H1 (cell line): ENCODE results near the gene XDH. TPM values are rescaled to one million over a fixed set of nuclear protein-coding genes. Genes with fewer than 3 reads are reported as not detected.

Experiments used
- CTCF ChIA-PET: fragments of 300-600 bp; sonication (Branson Sonifier 250); formaldehyde crosslinking; loops from one replicate; lab custom pipeline; 2021; ENCODE audit not compliant: partially characterized antibody; lab: Charles Lee
- POLR2A ChIA-PET: fragments of 300-600 bp; sonication (Branson Sonifier 250); formaldehyde crosslinking; loops from one replicate; lab custom pipeline; 2021; ENCODE audit warnings: inconsistent platforms; ENCODE audit not compliant: partially characterized antibody; lab: Charles Lee
- DNase-seq, 2 experiments: peaks; one replicate each; pipeline versions ENCODE4 v3.0.0 to v3.0.0-alpha.2; 2010 to 2022; ENCODE audit warnings: low spot score in 2 of 2, low read depth in 1 of 2, mixed read lengths in 1 of 2
- FAIRE-seq: peaks from 2 replicates; lab custom pipeline; 2011; peaks lifted over from hg19 to GRCh38; lab: Jason Lieb, UNC
- H2AFZ ChIP-seq: 2 replicates; pipeline ENCODE4 v1.8.1; 2012; ENCODE audit warnings: low read length, inconsistent platforms
- H2AK5ac ChIP-seq: 2 replicates; pipeline ENCODE4 v1.6.1; 2013; ENCODE audit warnings: low read depth, low read length
- H2BK120ac ChIP-seq: replicated peaks from 2 replicates; pipeline ENCODE3; 2013; ENCODE audit warnings: low read depth, low read length, inconsistent platforms
- H2BK12ac ChIP-seq: 2 replicates; pipeline ENCODE4 v1.6.1; 2013; ENCODE audit warnings: low read depth, low read length
- H2BK15ac ChIP-seq: 2 replicates; pipeline ENCODE4 v1.6.1; 2013; ENCODE audit warnings: low read length
- H2BK20ac ChIP-seq: 2 replicates; pipeline ENCODE4 v1.6.1; 2013; ENCODE audit warnings: low read length
- H2BK5ac ChIP-seq: 2 replicates; pipeline ENCODE4 v1.6.1; 2013; ENCODE audit warnings: low read depth, low read length
- H3K14ac ChIP-seq: 2 replicates; pipeline ENCODE4 v1.6.1; 2013; ENCODE audit warnings: inconsistent platforms; ENCODE audit not compliant: insufficient read length
- H3K18ac ChIP-seq: 2 replicates; pipeline ENCODE4 v1.6.1; 2013; ENCODE audit warnings: low read length; ENCODE audit errors: extremely low read depth
- H3K23ac ChIP-seq: 2 replicates; pipeline ENCODE4 v1.6.1; 2013; ENCODE audit warnings: inconsistent platforms; ENCODE audit not compliant: insufficient read length
- H3K23me2 ChIP-seq: 2 replicates; pipeline ENCODE4 v1.6.1; 2013; ENCODE audit warnings: low read depth, low read length
- H3K27ac ChIP-seq: 2 replicates; pipeline ENCODE4 v1.6.1; 2011; ENCODE audit warnings: low read depth, low read length, inconsistent platforms
- H3K27me3 ChIP-seq, 4 experiments: replicated peaks in 1 of 4; 1 replicate in 1 of 4; 2 replicates in 3 of 4; pipeline versions ENCODE4 v1.6.1 to v1.8.1; 2011 to 2013; ENCODE audit warnings: low read length in 3 of 4, mild to moderate bottlenecking in 3 of 4, inconsistent platforms in 2 of 4, mixed read lengths in 2 of 4, moderate library complexity in 1 of 4; ENCODE audit not compliant: control insufficient read depth in 3 of 4, insufficient read depth in 3 of 4; ENCODE audit errors: extremely low read depth in 1 of 4
- H3K36me3 ChIP-seq, 4 experiments: 2 replicates each; pipeline versions ENCODE4 v1.6.1 to v1.8.1; 2011 to 2013; ENCODE audit warnings: mild to moderate bottlenecking in 4 of 4, low read length in 3 of 4, moderate library complexity in 2 of 4, control low read depth in 1 of 4, inconsistent platforms in 1 of 4; ENCODE audit not compliant: insufficient read depth in 4 of 4, control insufficient read depth in 2 of 4
- H3K4ac ChIP-seq: replicated peaks from 2 replicates; pipeline ENCODE3; 2013; ENCODE audit warnings: low read length, low read depth, mixed read lengths, inconsistent platforms; ENCODE audit not compliant: insufficient read length
- H3K4me1 ChIP-seq, 4 experiments: replicated peaks in 1 of 4; 1 replicate in 1 of 4; 2 replicates in 3 of 4; pipeline versions ENCODE4 v1.6.1 to v1.8.1; 2011 to 2013; ENCODE audit warnings: low read length in 3 of 4, inconsistent platforms in 2 of 4, mixed read lengths in 1 of 4; ENCODE audit not compliant: insufficient read depth in 4 of 4, control insufficient read depth in 3 of 4
- H3K4me2 ChIP-seq, 2 experiments: 2 replicates each; pipeline versions ENCODE4 v1.6.1 to v1.8.1; 2011 to 2013; ENCODE audit warnings: low read depth in 2 of 2, low read length in 2 of 2, control low read depth in 1 of 2, inconsistent platforms in 1 of 2, mild to moderate bottlenecking in 1 of 2; ENCODE audit not compliant: insufficient read depth in 1 of 2
- H3K4me3 ChIP-seq, 4 experiments: fragments of 200-600, 300-600 bp in 1 of 4; sonication (generic), shearing (Covaris generic), sonication (Bioruptor Twin) in 1 of 4; 2 replicates each; pipeline versions ENCODE4 v1.5.1 to v1.8.1; 2011 to 2016; ENCODE audit warnings: low read length in 4 of 4, low read depth in 3 of 4, control low read depth in 2 of 4, inconsistent platforms in 2 of 4, mild to moderate bottlenecking in 2 of 4, mixed read lengths in 1 of 4, moderate library complexity in 1 of 4; ENCODE audit not compliant: insufficient read depth in 2 of 4; ENCODE audit errors: extremely low read depth in 1 of 4
- H3K56ac ChIP-seq: replicated peaks from 2 replicates; pipeline ENCODE3; 2013; ENCODE audit warnings: low read depth, mild to moderate bottlenecking, mixed read lengths, low read length, inconsistent platforms; ENCODE audit not compliant: insufficient read length
- H3K79me1 ChIP-seq: 2 replicates; pipeline ENCODE4 v1.6.1; 2013; ENCODE audit warnings: low read depth, low read length, control low read depth
- H3K79me2 ChIP-seq, 2 experiments: 2 replicates each; pipeline versions ENCODE4 v1.6.1 to v1.8.1; 2012 to 2013; ENCODE audit warnings: low read length in 2 of 2, mild to moderate bottlenecking in 2 of 2, inconsistent platforms in 1 of 2; ENCODE audit not compliant: insufficient read depth in 2 of 2, control insufficient read depth in 1 of 2
- H3K9ac ChIP-seq, 4 experiments: replicated peaks in 1 of 4; 1 replicate in 1 of 4; 2 replicates in 3 of 4; pipeline versions ENCODE4 v1.6.1 to v1.8.1; 2011 to 2013; ENCODE audit warnings: low read depth in 3 of 4, low read length in 3 of 4, control low read depth in 2 of 4, mild to moderate bottlenecking in 2 of 4, moderate library complexity in 2 of 4, inconsistent platforms in 1 of 4; ENCODE audit errors: extremely low read depth in 1 of 4
- H3K9me3 ChIP-seq, 2 experiments: 2 replicates each; pipeline versions ENCODE4 v1.6.1 to v1.8.1; 2012 to 2013; ENCODE audit warnings: mild to moderate bottlenecking in 2 of 2, moderate library complexity in 2 of 2, control low read depth in 1 of 2, inconsistent platforms in 1 of 2, low read depth in 1 of 2, low read length in 1 of 2, mixed read lengths in 1 of 2; ENCODE audit not compliant: insufficient read depth in 2 of 2
- H4K20me1 ChIP-seq, 2 experiments: replicated peaks in 1 of 2; 2 replicates each; pipeline versions ENCODE3 to v1.8.1; 2011 to 2013; ENCODE audit warnings: inconsistent platforms in 2 of 2, low read length in 2 of 2, mild to moderate bottlenecking in 1 of 2; ENCODE audit not compliant: insufficient read depth in 2 of 2, control insufficient read depth in 1 of 2
- H4K5ac ChIP-seq: 2 replicates; pipeline ENCODE4 v1.6.1; 2013; ENCODE audit warnings: low read length, low read depth, mixed read lengths, inconsistent platforms; ENCODE audit not compliant: insufficient read length
- H4K8ac ChIP-seq: 2 replicates; pipeline ENCODE4 v1.8.0; 2013; ENCODE audit warnings: mild to moderate bottlenecking, moderate library complexity, low read length, inconsistent platforms; ENCODE audit not compliant: insufficient read depth; ENCODE audit errors: extremely low read depth
- H4K91ac ChIP-seq: replicated peaks from 2 replicates; pipeline ENCODE3; 2013; ENCODE audit warnings: low read length, mixed read lengths, inconsistent platforms; ENCODE audit not compliant: insufficient read length
- BRCA1 ChIP-seq: IDR thresholded peaks from 2 replicates; pipeline ENCODE4 v1.6.1; 2012; ENCODE audit warnings: low read depth, low read length, improper control_type of control experiment
- CBX5 ChIP-seq: fragments of 300-800, 300-1000 bp; sonication (generic); IDR thresholded peaks from 2 replicates; pipeline ENCODE4 v1.7.1; 2016; ENCODE audit warnings: antibody characterized with exemption, low read length, low read depth
- CEBPB ChIP-seq: IDR thresholded peaks from 2 replicates; pipeline ENCODE4 v1.6.1; 2012; ENCODE audit warnings: low read depth, low read length
- CHD1 ChIP-seq: IDR thresholded peaks from 2 replicates; pipeline ENCODE4 v1.6.1; 2012; ENCODE audit warnings: low read depth, low read length, improper control_type of control experiment
- CTBP2 ChIP-seq: IDR thresholded peaks from 2 replicates; pipeline ENCODE4 v1.7.0; 2011; ENCODE audit warnings: borderline replicate concordance, mild to moderate bottlenecking, moderate library complexity, mixed read lengths, low read length; ENCODE audit not compliant: insufficient read depth, insufficient read length
- E2F6 ChIP-seq: IDR thresholded peaks from 2 replicates; pipeline ENCODE4 v1.6.1; 2012; ENCODE audit warnings: inconsistent platforms
- GTF2F1 ChIP-seq: IDR thresholded peaks from 2 replicates; pipeline ENCODE4 v1.6.1; 2012; ENCODE audit warnings: low read depth, low read length, improper control_type of control experiment, borderline replicate concordance
- RBBP5 ChIP-seq: IDR thresholded peaks from 2 replicates; pipeline ENCODE4 v1.7.1; 2012; ENCODE audit warnings: low read depth, mild to moderate bottlenecking, inconsistent platforms, low read length, moderate library complexity, borderline replicate concordance
- SP4 ChIP-seq: IDR thresholded peaks from 2 replicates; pipeline ENCODE4 v1.6.1; 2012; ENCODE audit warnings: low read length, inconsistent platforms
- SRF ChIP-seq: IDR thresholded peaks from 2 replicates; pipeline ENCODE4 v1.6.1; 2011; ENCODE audit warnings: mild to moderate bottlenecking, low read depth, low read length, moderate library complexity
- SUZ12 ChIP-seq: fragments of 200-600 bp; sonication (generic); IDR thresholded peaks from 2 replicates; pipeline ENCODE4 v1.6.1; 2012; ENCODE audit warnings: mild to moderate bottlenecking, inconsistent platforms, low read length, moderate library complexity, mixed read lengths
- TAF1 ChIP-seq: IDR thresholded peaks from 2 replicates; pipeline ENCODE4 v1.6.1; 2011; ENCODE audit warnings: mild to moderate bottlenecking, low read depth, low read length
- TAF7 ChIP-seq: optimal IDR thresholded peaks from 2 replicates; pipeline ENCODE3; 2011; ENCODE audit warnings: low read depth, mild to moderate bottlenecking, inconsistent platforms, low read length, moderate library complexity, borderline replicate concordance
- TBP ChIP-seq: IDR thresholded peaks from 2 replicates; pipeline ENCODE4 v1.6.1; 2011; ENCODE audit warnings: low read depth, low read length, improper control_type of control experiment
- TCF12 ChIP-seq: IDR thresholded peaks from 2 replicates; pipeline ENCODE4 v1.6.1; 2011; ENCODE audit warnings: low read depth, mild to moderate bottlenecking, low read length
- YY1 ChIP-seq: IDR thresholded peaks from 2 replicates; pipeline ENCODE4 v1.6.1; 2011; ENCODE audit warnings: low read depth, mild to moderate bottlenecking, low read length
- WGBS, 2 experiments: shearing (Covaris generic) in 1 of 2; methylation state at CpG; one replicate each; pipeline versions ENCODE4 v1.1.6 to v1.1.7; 2013 to 2015; ENCODE audit warnings: low lambda C conversion rate in 2 of 2, mixed read lengths in 2 of 2, inconsistent platforms in 1 of 2, low coverage in 1 of 2, missing lambda C conversion rate in 1 of 2; ENCODE audit not compliant: insufficient replicate concordance in 2 of 2, insufficient coverage in 1 of 2, insufficient read length in 1 of 2; ENCODE audit errors: extremely low coverage in 1 of 2, missing lambda C conversion rate in 1 of 2; 5-methylcytosine and 5-hydroxymethylcytosine counted together
- polyA plus RNA-seq, 7 experiments: library from polyadenylated mRNA; depleted of rRNA in 3 of 7; stranded (reverse) in 5 of 7; unstranded in 2 of 7; fragments of >200 nt in 5 of 7; fragments of 200-250 nt in 2 of 7; gene quantifications; 1 replicate in 5 of 7; 2 replicates in 1 of 7; 4 replicates in 1 of 7; pipeline versions ENCODE4 v1.2.1 to v1.2.3, GENCODE V29; 2011 to 2013; ENCODE audit warnings: missing spikeins in 2 of 7, mixed read lengths in 2 of 7
- total RNA-seq: library from RNA; stranded (reverse); fragmentation: NEBNext Ultra II Directional; extraction: Animal tissue kit (Norgen Biotek cat#: 25700); gene quantifications from 2 replicates; pipeline ENCODE4 v1.2.1, GENCODE V29; 2021

XDH gene
- total and polyA plus RNA-seq, 2 of the 8 experiments (the other 6 are each of a cell fraction or from before 2014, with no cell fraction given), result 0.68 to 1.2 TPM

- H3K4me3 ChIP-seq, result no peak overlapping the region
- FAIRE-seq, result no peak
- 50% methylated on average over 2 of the region's 2 CpGs; no CpG with 5 or more reads in 1 of the 2 experiments for WGBS, 2 experiments
- TF ChIP-seq SP4 (no peak), BRCA1 (no peak), TAF1 (no peak), TCF12 (no peak), CBX5 (no peak), SUZ12 (no peak), TBP (no peak), YY1 (no peak), CEBPB (no peak), GTF2F1 (no peak), RBBP5 (no peak), CTBP2 (no peak), SRF (no peak), CHD1 (no peak), E2F6 (no peak), TAF7 (no peak)
Measured at GRCh38 chr2:31440764-31441163, 26.2 kb upstream of the XDH start.

More at GRCh38 chr2:31440764-31441163, 26.2 kb upstream of the XDH start:
- Histone ChIP-seq H4K20me1 (no peaks in the 10 kb centered on the region), H2BK12ac (no peak overlapping the region), H3K18ac (no peak overlapping the region), H3K9me3 (peaks cover 14 to 15% of the 10 kb centered on the region in 2 experiments), H3K79me2 (no peaks in the 10 kb centered on the region), H3K14ac (no peak overlapping the region), H2BK20ac (no peak overlapping the region), H2BK15ac (no peak overlapping the region), H2BK120ac (no peak overlapping the region), H2AFZ (no peak overlapping the region), H3K36me3 (no peaks in the 10 kb centered on the region), H3K23me2 (no peaks in the 10 kb centered on the region), H3K79me1 (no peaks in the 10 kb centered on the region), H3K27ac (no peak overlapping the region), H3K27me3 (no peaks in the 10 kb centered on the region), H4K91ac (no peak overlapping the region), H2BK5ac (no peak overlapping the region), H3K4me2 (no peak overlapping the region), H4K5ac (no peak overlapping the region), H3K4ac (no peak overlapping the region), H3K56ac (no peak overlapping the region), H3K23ac (no peak overlapping the region), H2AK5ac (no peak overlapping the region), H3K4me1 (no peaks in the 10 kb centered on the region), H3K9ac (no peak overlapping the region), H4K8ac (no peak overlapping the region)
- no peak for DNase-seq
- CTCF ChIA-PET, result interaction anchor here (1.5 kb wide), 1 partner anchor 10 kb away, joined by 3 read pairs; no protein-coding TSS in a partner anchor
- POLR2A ChIA-PET, result no interaction called here
